Smooth muscle cell (in vitro differentiated cells): ENCODE data around the gene SBK2. TPM values are rescaled to one million over a fixed set of nuclear protein-coding genes. Genes with fewer than 3 reads are reported as not detected.
"Not testable (repeated sequence)": the region's sequence is repeated elsewhere in the genome, so short reads cannot be mapped to it uniquely, and the experiment has no call there.

Source experiments
- DNase-seq: peaks from one replicate; lab custom pipeline; 2025; ENCODE audit not compliant: unreplicated experiment; lab: John Stamatoyannopoulos, UW
- H2AFZ ChIP-seq: fragments of 200-600 bp; sonication (generic); 2 replicates; pipeline ENCODE4 v1.6.0; 2016; ENCODE audit warnings: antibody characterized with exemption, low read depth, mild to moderate bottlenecking
- H3F3A ChIP-seq: fragments of 200-600 bp; sonication (generic); 2 replicates; pipeline ENCODE4 v1.6.0; 2017; ENCODE audit warnings: antibody characterized with exemption, low read depth
- H3K27ac ChIP-seq: fragments of 200-600 bp; sonication (generic); 2 replicates; pipeline ENCODE4 v1.5.1; 2016; ENCODE audit warnings: low read depth, mild to moderate bottlenecking
- H3K27me3 ChIP-seq: fragments of 200-600 bp; sonication (generic); 2 replicates; pipeline ENCODE4 v1.6.1; 2016; ENCODE audit warnings: low read depth, mild to moderate bottlenecking
- H3K36me3 ChIP-seq: fragments of 200-600 bp; sonication (generic); 2 replicates; pipeline ENCODE4 v1.5.1; 2016; ENCODE audit warnings: low read depth
- H3K4me1 ChIP-seq: fragments of 200-600 bp; sonication (generic); 2 replicates; pipeline ENCODE4 v1.5.1; 2016; ENCODE audit warnings: low read depth
- H3K4me2 ChIP-seq: fragments of 200-600 bp; sonication (generic); 2 replicates; pipeline ENCODE4 v1.6.0; 2016; ENCODE audit warnings: mild to moderate bottlenecking
- H3K4me3 ChIP-seq: fragments of 200-600 bp; sonication (generic); 2 replicates; pipeline ENCODE4 v1.5.1; 2016; ENCODE audit warnings: mild to moderate bottlenecking
- H3K79me2 ChIP-seq: fragments of 200-600 bp; sonication (generic); 2 replicates; pipeline ENCODE4 v1.6.0; 2016; ENCODE audit warnings: low read depth, mild to moderate bottlenecking
- H3K9ac ChIP-seq: fragments of 200-600 bp; sonication (generic); 2 replicates; pipeline ENCODE4 v1.6.0; 2016; ENCODE audit warnings: low read depth
- H3K9me3 ChIP-seq: fragments of 200-600 bp; sonication (generic); replicated peaks from 2 replicates; pipeline ENCODE4 v1.5.1; 2016; ENCODE audit warnings: low read depth
- H4K20me1 ChIP-seq: fragments of 200-600 bp; sonication (generic); 2 replicates; pipeline ENCODE4 v1.6.0; 2016; ENCODE audit warnings: low read depth
- CTCF ChIP-seq: fragments of 200-600 bp; sonication (generic); IDR thresholded peaks from 2 replicates; pipeline ENCODE4 v1.5.1; 2017; ENCODE audit warnings: borderline replicate concordance, mild to moderate bottlenecking, antibody characterized with exemption; ENCODE audit not compliant: insufficient read depth, poor library complexity, severe bottlenecking
- WGBS: methylation state at CpG from one replicate; pipeline ENCODE4 v1.1.7; 2016; ENCODE audit warnings: low lambda C conversion rate; 5-methylcytosine and 5-hydroxymethylcytosine counted together
- polyA plus RNA-seq: library from polyadenylated mRNA; unstranded; fragments of >200 nt; fragmentation: Nextera tagmentation; extraction: Ambion mirVana; gene quantifications from 2 replicates; pipeline ENCODE4 v1.2.1, GENCODE V29; 2016
- total RNA-seq: library from RNA; depleted of rRNA; stranded (reverse); fragments of >200 nt; gene quantifications from 2 replicates; pipeline ENCODE4 v1.2.3, GENCODE V29; 2014

The SBK2 gene
- total and polyA plus RNA-seq, 2 experiments from 2014 or later = not detected

GRCh38 chr19:55497763-55498162, 39.2 kb downstream of the SBK2 start:
- 89% methylated on average over 13 of the region's 13 CpGs for WGBS
- no peak overlapping the region for H3K9ac ChIP-seq
- no peak overlapping the region for H2AFZ ChIP-seq
- no peak for TF ChIP-seq CTCF
- no peaks in the 10 kb centered on the region for H3K36me3 ChIP-seq
- H3K27ac ChIP-seq = no peak overlapping the region
- no peaks in the 10 kb centered on the region for H3F3A ChIP-seq
- no peaks in the 10 kb centered on the region for H4K20me1 ChIP-seq
- H3K4me1 ChIP-seq = no peaks in the 10 kb centered on the region
- no peak overlapping the region for H3K4me2 ChIP-seq
- no peak overlapping the region for H3K4me3 ChIP-seq
- no peak for DNase-seq
- no peaks in the 10 kb centered on the region for H3K79me2 ChIP-seq
- no peaks in the 10 kb centered on the region for H3K27me3 ChIP-seq
- H3K9me3 ChIP-seq = no peaks in the 10 kb centered on the region

GRCh38 chr19:55496820-55497219, 40.1 kb downstream of the SBK2 start:
- 80% methylated on average over 10 of the region's 10 CpGs for WGBS
- H3K9ac ChIP-seq, H3K27ac ChIP-seq, H3K36me3 ChIP-seq, H4K20me1 ChIP-seq, H3K4me2 ChIP-seq, H3K9me3 ChIP-seq, H3F3A ChIP-seq, H2AFZ ChIP-seq, H3K4me3 ChIP-seq, H3K79me2 ChIP-seq, H3K27me3 ChIP-seq, H3K4me1 ChIP-seq, DNase-seq: not testable (repeated sequence)

GRCh38 chr19:55495646-55496349, 41.1 kb downstream of the SBK2 start:
- Histone ChIP-seq H3K27ac (no peak overlapping the region), H3K4me2 (no peak overlapping the region), H3K4me1 (no peaks in the 10 kb centered on the region), H3K27me3 (no peaks in the 10 kb centered on the region), H4K20me1 (no peaks in the 10 kb centered on the region), H3K4me3 (no peak overlapping the region), H3K36me3 (no peaks in the 10 kb centered on the region), H2AFZ (no peak overlapping the region), H3F3A (no peaks in the 10 kb centered on the region), H3K9ac (no peak overlapping the region), H3K79me2 (no peaks in the 10 kb centered on the region), H3K9me3 (no peaks in the 10 kb centered on the region)
- no peak for TF ChIP-seq CTCF
- DNase-seq = no peak
- WGBS = 64% methylated on average over 11 of the region's 11 CpGs

GRCh38 chr19:55494172-55494761, 42.7 kb downstream of the SBK2 start:
- no peak overlapping the region for H3K27ac ChIP-seq

More at GRCh38 chr19:55494172-55494761, 42.7 kb downstream of the SBK2 start:
- peaks cover 1% of the 10 kb centered on the region for H3K4me1 ChIP-seq
- H3K36me3 ChIP-seq = no peaks in the 10 kb centered on the region
- TF ChIP-seq CTCF = no peak
- no peaks in the 10 kb centered on the region for H4K20me1 ChIP-seq
- H3K9me3 ChIP-seq = no peaks in the 10 kb centered on the region
- no peak for DNase-seq
- no peak overlapping the region for H2AFZ ChIP-seq
- H3K4me2 ChIP-seq = no peak overlapping the region
- no peaks in the 10 kb centered on the region for H3F3A ChIP-seq
- H3K4me3 ChIP-seq = no peak overlapping the region
- H3K9ac ChIP-seq = no peak overlapping the region
- WGBS = 77% methylated on average over 22 of the region's 22 CpGs
- no peaks in the 10 kb centered on the region for H3K27me3 ChIP-seq
- no peaks in the 10 kb centered on the region for H3K79me2 ChIP-seq
